ENCODE results near the gene NHLRC4. TPM values are rescaled to one million over a fixed set of nuclear protein-coding genes. Genes with fewer than 3 reads are reported as not detected.

Gene NHLRC4
- total and polyA plus RNA-seq, 4 donors, result 2.3 to 8.6 (median 5.7) TPM

- H3K27me3 ChIP-seq (ENCODE audit: control insufficient read depth in 3 of 3, insufficient read depth in 3 of 3, low read length in 2 of 3), result no peaks in the 10 kb centered on the region
- no peaks in the 10 kb centered on the region for H3K4me1 ChIP-seq (ENCODE audit: control insufficient read depth in 5 of 5, insufficient read depth in 5 of 5, low read length in 5 of 5)
- no peak for TF ChIP-seq CTCF (IDR thresholded peaks at IDR 0.05; ENCODE audit: control extremely low read depth, extremely low read depth)
- H3K27ac ChIP-seq (ENCODE audit: low read depth in 1 of 2, low read length in 1 of 2), result no peak overlapping the region
- peaks cover 0 to 41% (median 3%) of the 10 kb centered on the region in 4 donors for H3K36me3 ChIP-seq (ENCODE audit: control insufficient read depth in 4 of 4, insufficient read depth in 4 of 4, low read length in 4 of 4)
- no peak overlapping the region for H3K4me3 ChIP-seq
- H3K9ac ChIP-seq (ENCODE audit: insufficient read depth in 1 of 2, low read length in 2 of 2), result no peak overlapping the region
- DNase-seq (no peak), ATAC-seq (ENCODE audit: insufficient read depth, low FRiP score) (no peak)
- no peaks in the 10 kb centered on the region for H3K9me3 ChIP-seq (ENCODE audit: control insufficient read depth in 4 of 4, insufficient read depth in 3 of 4, low read length in 3 of 4)
- 81 to 83% methylated on average over 21 of the region's 21 CpGs for WGBS, 2 donors
Measured at GRCh38 chr16:576197-576822, 9.5 kb downstream of the NHLRC4 start.

GRCh38 chr16:576823-577201 is 10.0 kb downstream of the NHLRC4 start:
- 61 to 63% methylated on average over 8 of the region's 8 CpGs for WGBS, 2 donors
- ATAC-seq (ENCODE audit: insufficient read depth, low FRiP score) (no peak), DNase-seq (no peak)
- Histone ChIP-seq H3K36me3 (ENCODE audit: control insufficient read depth in 4 of 4, insufficient read depth in 4 of 4, low read length in 4 of 4) (peaks cover 0 to 41% (median 3%) of the 10 kb centered on the region in 4 donors), H3K27ac (ENCODE audit: low read depth in 1 of 2, low read length in 1 of 2) (no peak overlapping the region), H3K4me3 (no peak overlapping the region), H3K9ac (ENCODE audit: insufficient read depth in 1 of 2, low read length in 2 of 2) (no peak overlapping the region), H3K27me3 (ENCODE audit: control insufficient read depth in 3 of 3, insufficient read depth in 3 of 3, low read length in 2 of 3) (no peaks in the 10 kb centered on the region), H3K4me1 (ENCODE audit: control insufficient read depth in 5 of 5, insufficient read depth in 5 of 5, low read length in 5 of 5) (no peaks in the 10 kb centered on the region), H3K9me3 (ENCODE audit: control insufficient read depth in 4 of 4, insufficient read depth in 3 of 4, low read length in 3 of 4) (no peaks in the 10 kb centered on the region)
- no peak for TF ChIP-seq CTCF (IDR thresholded peaks at IDR 0.05; ENCODE audit: control extremely low read depth, extremely low read depth)

GRCh38 chr16:577796-578195 is 11.0 kb downstream of the NHLRC4 start:
- DNase-seq (no peak), ATAC-seq (ENCODE audit: insufficient read depth, low FRiP score) (no peak)
- no peak for TF ChIP-seq CTCF (IDR thresholded peaks at IDR 0.05; ENCODE audit: control extremely low read depth, extremely low read depth)
- WGBS, 2 donors, result 93 to 94% methylated on average over 13 of the region's 13 CpGs
- H3K27ac ChIP-seq (ENCODE audit: low read depth in 1 of 2, low read length in 1 of 2), result no peak overlapping the region
- H3K4me1 ChIP-seq (ENCODE audit: control insufficient read depth in 5 of 5, insufficient read depth in 5 of 5, low read length in 5 of 5), result no peaks in the 10 kb centered on the region
- H3K9ac ChIP-seq (ENCODE audit: insufficient read depth in 1 of 2, low read length in 2 of 2), result no peak overlapping the region
- H3K36me3 ChIP-seq (ENCODE audit: control insufficient read depth in 4 of 4, insufficient read depth in 4 of 4, low read length in 4 of 4), result peaks cover 0 to 43% (median 3%) of the 10 kb centered on the region in 4 donors
- H3K27me3 ChIP-seq (ENCODE audit: control insufficient read depth in 3 of 3, insufficient read depth in 3 of 3, low read length in 2 of 3), result no peaks in the 10 kb centered on the region
- no peak overlapping the region for H3K4me3 ChIP-seq
- no peaks in the 10 kb centered on the region for H3K9me3 ChIP-seq (ENCODE audit: control insufficient read depth in 4 of 4, insufficient read depth in 3 of 4, low read length in 3 of 4)

All from lung (tissue), 12 donors.